GM18873 (cell line): Measurements from ENCODE around the gene AKR1B15.
"Not testable (repeated sequence)": the region's sequence is repeated elsewhere in the genome, so short reads cannot be mapped to it uniquely, and the experiment has no call there.

ENCODE experiments used
- ATAC-seq: cut with Tn5 transposase; IDR thresholded peaks from one replicate; pipeline ENCODE4 v1.9.1; 2021; ENCODE audit warnings: mild to moderate bottlenecking, moderate library complexity, moderate number of reproducible peaks; ENCODE audit not compliant: unreplicated experiment, low FRiP score

AKR1B15 gene

DNA sequence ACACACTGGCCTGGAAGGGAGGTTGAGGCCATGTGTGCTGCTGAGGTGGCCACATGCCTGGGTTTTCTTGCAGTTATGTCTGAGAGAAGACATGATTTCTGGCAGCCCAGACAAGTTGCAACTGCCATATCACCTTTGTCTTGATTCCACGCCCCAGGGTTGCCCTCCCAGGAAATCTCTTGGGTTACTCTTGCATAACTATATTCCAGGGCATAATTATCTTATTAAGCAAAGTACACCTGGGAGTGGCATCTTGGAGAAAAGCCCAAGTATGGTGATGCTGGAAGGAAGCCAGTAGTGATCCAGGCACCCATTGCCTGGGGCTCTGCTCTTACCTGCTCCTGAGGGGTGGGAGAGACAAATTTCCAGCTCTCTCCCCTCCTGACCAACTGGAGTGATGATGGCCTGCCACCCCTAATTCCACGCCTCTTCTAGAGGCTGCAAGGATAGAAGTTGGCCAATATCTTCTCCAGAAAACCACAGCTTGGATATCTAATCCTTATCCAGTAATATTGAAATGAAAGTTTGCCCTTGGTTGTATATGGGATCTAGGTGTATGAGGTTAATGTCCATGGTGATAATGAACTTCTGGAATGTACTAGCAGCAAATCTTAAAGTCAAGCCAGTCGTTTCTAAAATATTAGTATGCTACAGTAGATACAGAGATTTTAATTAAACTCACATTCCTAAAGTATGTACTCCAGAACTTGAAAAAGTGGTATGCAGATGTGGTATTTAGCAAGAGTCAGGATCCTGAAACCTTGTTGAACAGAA, 16.5 kb upstream of the AKR1B15 start:
- no peak for ATAC-seq

DNA sequence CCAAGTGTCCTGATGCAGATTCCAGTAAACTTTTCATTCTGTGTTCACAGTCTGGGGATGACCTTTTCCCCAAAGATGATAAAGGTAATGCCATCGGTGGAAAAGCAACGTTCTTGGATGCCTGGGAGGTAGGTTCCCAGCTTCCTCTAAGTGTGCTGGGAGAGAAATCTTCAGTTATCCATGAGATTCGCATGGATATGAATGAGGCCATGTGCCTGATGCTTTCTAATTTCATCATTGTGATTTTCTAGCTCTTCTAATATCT, 16.0 kb upstream of the AKR1B15 start:
- ATAC-seq: no peak

DNA sequence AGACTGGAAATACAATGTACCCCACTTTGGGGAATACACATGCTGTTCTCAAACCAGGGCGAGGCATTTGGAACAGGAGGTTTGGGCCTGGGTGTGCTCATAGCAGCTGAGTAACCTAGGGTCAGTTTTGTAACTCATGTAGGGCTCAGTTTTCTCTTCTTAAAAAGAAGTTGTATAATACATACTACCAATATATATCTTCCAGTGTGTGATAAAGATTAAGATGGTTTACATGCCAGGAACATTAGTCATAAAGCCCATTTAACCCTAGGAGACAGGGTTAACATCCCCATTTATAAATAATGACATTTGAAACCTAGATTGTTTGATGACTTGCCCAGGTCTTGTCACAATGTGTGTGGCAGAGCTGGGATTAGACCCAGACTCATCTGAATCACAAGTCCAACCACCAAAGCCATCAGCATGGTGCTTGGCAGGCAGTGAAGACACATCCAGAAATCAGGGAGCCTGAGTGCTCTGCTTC, 15.6 kb upstream of the AKR1B15 start:
- ATAC-seq: no peak

DNA sequence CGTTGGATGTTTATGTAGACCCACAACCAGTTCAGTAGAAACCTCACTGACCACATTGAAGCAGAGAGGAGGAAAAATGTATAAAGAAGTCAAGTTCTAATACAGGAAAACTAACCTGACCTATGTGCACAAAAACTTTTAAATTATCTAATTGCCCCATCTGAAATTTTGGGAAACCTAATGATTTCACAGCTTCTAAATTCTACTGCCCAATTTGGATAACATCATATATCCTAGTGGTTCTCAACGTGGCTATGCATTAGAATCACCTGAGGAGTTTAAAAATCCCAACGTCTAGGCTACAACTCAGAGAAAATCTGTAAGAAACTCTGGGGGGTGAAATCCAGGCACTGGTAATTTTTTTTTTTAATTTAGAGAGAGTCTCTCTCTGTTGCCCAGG, 14.3 kb upstream of the AKR1B15 start:
- ATAC-seq: no peak

DNA sequence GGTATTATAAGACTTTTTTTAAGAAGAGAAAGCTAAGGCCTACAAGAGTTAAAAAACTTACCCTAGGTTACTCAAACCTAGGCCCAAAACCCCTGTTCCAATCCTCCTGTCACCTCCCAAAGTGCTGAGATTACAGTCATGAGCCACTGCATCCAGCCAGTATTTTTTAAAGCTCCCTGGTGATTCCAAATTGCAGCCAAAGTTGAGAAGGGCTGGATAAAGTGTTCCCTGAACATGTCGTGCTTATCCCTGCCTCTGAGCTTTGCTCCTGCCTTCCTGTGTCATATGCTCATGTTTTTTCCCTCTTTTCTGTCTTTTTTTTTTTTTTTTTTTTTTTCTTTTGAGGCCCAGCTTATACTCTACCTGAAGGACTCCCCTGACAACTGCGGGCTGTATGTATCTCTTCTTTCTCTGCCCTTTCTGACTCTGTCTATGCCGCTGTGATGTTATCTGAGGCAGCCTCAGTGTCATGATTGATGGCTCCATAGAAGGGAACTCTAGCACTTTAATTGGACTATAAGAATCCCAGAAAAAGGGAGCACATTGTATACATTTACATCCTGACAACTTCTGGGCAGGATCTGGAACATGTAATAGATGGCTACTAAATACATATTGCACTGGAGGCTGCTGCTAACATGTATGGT, 13.5 kb upstream of the AKR1B15 start:
- no peak for ATAC-seq

DNA sequence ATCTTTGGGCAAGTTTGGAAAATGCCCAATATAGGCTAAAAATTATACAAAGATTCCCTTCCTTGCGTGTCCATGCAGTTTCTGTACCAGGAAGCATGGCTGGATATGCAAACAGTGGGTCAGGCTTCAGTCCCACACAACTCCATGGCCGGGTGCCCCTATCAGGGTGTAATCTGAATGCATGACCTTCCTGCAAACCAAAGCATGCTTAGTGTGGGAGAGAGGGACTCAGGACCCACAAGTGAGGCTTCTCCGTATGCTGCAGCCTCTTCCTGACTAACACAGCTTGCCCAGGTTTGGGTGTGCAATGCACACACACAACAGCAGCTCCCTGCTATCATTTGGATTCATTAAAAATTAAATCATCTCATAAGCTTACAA, 13.0 kb upstream of the AKR1B15 start:
- no peak for ATAC-seq

DNA sequence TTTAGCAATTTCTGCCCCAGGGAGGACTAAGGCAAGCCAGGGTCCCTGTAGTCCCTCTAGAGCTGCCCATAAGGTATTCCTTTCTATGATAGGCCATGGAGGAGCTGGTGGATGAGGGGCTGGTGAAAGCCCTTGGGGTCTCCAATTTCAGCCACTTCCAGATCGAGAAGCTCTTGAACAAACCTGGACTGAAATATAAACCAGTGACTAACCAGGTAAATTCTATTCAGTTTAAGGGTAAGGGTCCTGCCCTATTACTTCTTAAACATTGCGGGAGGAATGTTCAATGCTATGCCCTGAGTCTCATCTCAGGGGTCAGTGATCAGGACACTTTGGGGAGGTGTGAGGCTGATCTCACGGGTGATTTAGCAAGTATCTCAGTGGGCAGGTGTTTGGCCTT, 12.4 kb upstream of the AKR1B15 start:
- ATAC-seq: not testable (repeated sequence)

DNA sequence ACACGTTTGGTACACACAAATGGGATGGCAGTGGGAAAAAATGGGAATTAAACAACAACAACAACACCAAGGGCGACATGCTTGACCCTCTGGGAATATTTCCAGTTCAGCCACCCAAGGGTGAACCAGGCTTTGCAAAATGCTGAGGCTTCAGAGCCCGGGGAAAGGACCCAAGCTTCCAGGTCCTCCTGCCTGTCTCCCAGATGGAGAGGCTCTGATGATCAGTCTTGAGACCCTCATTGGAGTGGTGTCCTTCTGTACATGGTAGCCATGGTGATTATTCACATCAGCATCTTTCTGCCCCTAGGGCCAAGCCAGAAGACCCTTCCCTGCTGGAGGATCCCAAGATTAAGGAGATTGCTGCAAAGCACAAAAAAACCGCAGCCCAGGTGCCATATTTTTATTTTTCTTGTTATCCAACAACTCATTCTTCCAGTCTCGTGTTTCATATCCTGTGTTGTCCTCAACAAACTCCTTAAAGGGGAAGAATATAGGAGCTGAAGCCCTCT, 11.6 kb upstream of the AKR1B15 start:
- not testable (repeated sequence) for ATAC-seq

DNA sequence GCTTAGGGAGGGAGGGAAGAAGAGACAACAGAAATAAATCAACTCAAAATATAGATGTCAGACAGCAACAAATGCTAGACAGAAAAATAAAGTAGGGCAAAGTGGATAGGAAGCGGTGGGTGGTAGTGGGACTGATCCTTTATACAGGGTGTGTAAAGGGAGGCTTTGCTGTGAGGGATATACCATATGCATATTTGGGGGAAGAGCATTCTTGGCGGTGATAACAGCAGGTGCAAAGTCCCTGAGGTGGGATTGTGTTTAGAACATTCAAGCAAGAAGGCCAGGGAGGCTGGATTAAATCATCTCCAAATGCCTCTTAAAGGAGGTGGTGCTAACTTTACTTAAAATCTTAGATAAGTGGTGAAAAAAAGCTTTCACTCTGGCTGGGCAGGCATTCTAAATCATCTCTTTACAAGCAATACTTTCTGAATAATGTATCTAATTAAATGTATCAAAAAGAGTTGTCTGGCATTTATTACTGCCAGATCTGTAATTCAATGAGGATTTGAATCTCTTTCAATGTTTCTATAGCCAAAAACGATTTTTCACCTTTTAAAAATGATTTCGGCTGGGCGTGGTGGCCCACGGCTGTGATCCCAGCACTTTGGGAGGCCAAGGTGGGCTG, 9.4 kb upstream of the AKR1B15 start:
- ATAC-seq: no peak

DNA sequence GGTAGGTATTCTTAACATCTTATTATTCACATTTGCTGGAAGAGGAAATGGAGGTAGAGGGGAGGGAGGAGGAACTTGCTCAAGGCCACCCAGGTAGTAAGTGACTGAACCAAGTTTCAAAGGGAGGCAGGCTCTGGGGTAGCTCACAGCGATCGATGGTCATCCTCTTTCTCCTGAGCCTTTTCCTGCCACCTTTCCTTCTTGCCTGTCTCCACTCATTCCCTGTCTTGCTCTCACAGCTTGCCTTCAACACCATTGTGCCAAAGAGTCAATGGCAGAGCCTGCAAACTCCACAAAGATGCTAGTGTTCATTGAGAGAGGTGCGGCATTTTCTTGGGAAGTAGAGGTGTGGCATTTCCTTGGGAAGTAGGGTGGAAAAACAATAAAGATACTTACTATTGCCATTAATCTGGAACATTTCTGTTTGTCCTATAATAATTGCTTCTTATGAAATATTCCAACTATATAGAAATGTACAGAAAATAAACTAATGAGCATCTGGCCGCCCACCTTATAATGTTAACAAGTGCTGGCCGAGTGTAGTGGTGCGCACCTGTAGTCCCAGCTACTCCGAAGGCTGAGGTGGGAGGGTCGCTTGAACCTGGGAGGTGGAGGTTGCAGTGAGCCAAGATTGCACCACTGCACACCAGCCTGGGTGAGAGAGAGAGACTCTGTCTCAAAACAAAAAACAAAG, 7.3 kb upstream of the AKR1B15 start:
- ATAC-seq: not testable (repeated sequence)

DNA sequence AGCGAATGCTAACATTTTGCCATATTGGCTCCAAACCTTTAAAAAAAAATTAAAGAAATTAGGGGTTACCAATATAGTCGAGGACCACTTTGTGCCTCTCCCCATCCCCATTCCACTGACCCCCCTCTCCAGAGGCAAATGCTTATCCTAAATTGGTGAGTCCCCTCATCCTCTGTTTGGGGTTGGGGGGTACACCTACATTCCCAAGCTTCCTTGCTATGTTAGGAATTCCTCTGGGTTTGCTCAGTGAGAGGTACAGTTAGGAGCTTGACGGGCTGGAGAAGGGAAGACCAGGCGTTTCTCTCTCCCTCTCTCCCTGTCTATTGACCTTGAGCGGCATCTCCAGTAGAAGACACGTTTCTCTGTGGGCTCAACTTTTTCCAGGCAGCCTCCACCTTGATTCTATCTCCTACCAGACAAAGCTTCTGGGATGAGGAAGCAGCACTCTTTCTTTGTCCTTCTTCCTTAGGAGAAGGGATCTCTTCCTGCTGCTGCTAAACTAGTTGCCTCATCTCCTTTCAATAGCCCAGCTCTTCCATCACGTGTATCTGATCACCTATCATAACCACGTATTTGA, 6.6 kb upstream of the AKR1B15 start:
- ATAC-seq: no peak

DNA sequence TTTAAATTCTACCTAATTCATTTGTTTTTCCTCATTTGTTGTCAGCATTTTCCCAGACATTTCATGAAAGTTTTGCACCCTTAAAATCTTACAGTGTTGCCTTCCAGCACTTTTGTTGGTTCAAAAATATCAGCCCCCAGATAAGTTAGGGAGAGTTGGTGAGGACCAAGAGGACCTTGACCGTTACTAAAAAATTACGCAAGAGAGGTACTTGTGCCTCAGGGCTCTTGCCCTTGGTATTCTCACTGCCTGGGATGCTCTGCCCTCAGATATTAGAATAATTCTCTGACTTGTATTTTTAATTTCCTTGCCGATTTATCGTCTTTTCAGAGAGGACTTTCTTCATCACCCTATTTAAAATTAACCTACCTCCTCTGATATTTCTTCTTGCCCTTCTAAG, 3.5 kb upstream of the AKR1B15 start:
- ATAC-seq: no peak

DNA sequence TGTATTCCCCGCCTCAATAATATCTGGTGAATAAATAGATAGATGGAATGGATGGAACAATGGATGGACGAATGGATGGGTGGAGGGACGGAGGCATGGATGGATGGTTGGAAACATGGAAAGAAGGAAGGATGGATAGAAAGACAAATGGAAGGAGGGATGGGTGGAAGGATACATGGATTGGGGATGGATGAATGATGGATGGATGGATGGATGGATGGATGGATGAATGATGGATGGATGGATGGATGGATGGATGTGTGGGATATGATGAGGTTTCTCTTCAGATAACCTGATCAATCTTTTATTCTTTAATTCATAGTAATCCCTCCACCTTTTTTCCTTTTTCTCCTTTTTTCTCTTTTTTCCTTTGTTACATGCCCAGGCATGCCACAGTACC, 3.0 kb upstream of the AKR1B15 start:
- no peak for ATAC-seq

DNA sequence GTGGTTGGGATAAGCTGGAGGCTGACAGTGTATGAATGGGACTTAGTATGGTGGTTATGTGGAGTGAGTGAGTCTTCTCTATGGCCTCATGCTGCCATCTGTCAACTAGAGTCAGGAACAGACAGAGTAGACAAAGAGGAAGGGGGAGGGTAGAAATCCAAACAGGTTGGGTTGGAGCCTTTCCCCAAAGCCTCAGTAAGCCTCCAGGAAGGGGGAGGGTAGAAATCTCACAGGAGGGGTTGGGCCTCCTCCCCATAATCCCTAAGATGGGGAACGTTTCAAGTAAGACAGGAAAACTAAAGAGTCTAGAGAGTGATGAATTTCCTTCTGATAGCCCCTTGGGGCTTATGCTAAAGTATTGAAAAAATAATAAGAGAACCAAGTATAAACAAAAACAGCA, 2.0 kb upstream of the AKR1B15 start:
- no peak for ATAC-seq

DNA sequence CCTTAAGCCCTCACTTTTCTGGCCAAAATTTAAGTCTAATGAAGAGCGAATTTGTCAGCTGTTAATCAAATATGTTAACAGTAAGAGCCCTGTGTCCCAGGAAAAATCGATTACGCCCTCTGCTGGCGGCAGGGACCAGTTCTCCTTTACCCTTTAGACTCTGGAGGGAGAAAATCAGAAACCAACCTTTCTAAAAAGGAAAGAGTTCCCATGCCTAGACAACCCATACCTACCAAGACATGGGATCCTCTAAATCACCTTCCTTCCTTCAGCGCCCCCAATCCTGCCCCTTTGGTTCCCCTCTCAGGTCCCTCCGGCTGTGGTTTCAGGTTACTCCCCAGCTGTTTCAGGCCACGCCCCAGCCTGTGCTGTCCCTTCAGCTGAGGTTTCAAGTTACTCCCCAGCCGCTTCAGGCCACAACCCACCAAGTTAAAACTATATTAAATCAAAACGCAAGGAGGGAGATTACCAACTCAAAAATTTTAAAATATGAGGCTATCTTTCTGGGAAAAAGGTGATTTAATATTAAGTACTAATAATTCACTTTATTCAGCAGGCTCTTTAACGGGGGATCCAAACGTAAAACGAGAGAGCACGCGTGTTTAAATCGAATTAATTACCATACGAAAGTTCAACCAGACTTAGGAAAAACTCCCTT, 1.4 kb upstream of the AKR1B15 start:
- ATAC-seq: peak; percentile 62

DNA sequence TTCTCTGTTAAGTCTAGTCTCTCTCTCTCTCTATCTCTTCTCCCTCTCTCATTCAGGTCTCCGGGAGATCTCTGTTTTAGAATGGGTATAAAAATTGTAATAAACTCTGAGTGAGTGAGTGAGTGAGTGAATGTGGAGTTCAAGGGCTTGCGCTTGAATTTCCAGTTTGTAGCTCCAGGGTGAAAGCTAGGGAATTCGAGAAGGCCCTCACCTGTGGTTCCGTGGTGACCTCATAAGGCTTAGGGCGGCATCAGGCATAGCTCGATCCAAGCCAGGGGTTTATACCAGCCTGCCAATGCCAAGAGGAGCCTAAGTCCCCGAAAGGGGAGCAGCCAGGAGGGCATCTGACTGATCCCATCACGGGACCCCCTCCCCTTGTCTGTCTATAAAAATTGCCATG, 456 bp downstream of the AKR1B15 start:
- ATAC-seq: no peak

DNA sequence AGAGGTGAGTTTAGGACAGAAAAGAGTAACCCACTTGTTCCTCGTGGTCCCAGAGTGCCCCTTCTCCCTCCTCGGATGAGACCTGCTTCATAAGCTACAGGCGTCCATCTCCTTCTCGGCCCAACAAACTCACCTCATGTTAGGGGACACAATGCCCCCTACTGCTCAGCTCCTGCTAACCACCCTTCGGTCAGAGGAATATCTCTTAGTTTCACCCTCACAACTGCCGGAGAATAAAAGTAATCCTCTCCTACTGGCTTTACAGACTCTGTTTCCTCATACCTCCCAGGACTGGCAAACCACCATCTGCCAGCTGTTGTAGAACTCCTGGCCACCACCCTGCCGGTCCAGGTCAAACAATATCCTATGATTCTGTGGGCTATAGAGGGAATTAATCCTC, 3.2 kb downstream of the AKR1B15 start:
- no peak for ATAC-seq

DNA sequence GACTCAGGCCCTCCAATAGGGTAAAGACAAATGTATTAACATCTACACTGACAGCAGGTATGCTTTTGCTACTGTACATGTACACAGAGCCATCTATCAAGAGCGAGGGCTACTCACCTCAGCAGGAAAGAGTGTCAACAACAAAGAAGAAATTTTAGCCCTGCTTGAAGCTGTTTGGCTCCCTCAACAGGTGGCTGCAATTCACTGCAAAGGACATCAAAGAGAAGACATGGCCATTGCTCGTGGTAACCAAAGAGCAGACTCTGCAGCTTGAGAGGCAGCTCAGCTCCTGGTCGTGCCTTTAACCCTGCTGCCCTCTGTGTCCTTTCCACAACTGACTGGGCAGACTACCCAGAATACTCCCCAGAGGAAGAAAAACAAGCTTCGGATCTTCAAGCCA, 5.1 kb downstream of the AKR1B15 start:
- ATAC-seq: no peak

DNA sequence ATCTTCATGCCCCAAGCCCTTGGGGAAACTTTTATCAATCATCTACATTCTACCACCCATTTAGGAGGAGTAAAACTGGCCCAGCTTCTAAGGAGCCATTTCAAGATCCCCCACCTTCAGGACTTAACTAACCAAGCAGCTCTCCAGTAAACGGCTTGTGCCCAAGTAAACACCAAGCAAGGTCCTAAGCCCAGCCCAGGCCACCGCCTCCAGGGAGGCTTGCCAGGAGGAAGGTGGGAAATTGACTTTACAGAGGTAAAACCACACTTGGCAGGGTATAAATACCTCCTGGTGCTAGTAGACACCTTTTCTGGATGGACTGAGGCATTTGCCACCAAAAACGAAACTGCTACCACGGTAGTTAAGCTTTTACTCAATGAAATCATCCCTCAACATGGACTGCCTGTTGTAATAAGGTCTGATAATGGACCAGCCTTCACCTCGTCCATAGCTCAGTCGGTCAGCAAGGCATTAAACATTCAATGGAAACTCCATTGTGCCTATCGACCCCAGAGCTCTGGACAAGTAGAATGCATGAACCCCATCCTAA, 5.6 kb downstream of the AKR1B15 start:
- no peak for ATAC-seq

DNA sequence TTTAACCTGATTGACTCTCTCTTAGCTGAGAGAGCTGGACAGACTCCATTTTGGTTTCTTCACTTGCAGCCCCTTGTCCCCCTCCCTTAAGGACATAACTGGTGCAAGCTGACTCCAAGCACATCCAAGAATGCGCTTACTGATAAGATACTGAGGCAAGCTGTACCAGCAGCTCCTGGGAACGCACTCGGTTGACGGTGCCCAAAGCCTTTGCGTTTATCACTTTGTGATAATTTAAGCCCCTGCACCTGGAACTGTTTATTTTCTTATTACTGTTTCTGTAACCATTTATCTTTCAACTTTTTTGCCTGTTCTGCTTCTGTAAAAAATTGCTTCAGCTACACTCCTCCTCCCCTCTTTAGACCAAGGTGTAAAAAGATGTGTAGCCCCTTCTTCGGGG, 8.5 kb downstream of the AKR1B15 start:
- ATAC-seq: no peak
